GM18498 (cell line): Measurements from ENCODE around the gene MORF4L1.
A peak's percentile ranks its signal among the peaks of the same experiment; 100 is the strongest.
"Not testable (repeated sequence)": the region's sequence is repeated elsewhere in the genome, so short reads cannot be mapped to it uniquely, and the experiment has no call there.

Experiments used
- ATAC-seq: cut with Tn5 transposase; IDR thresholded peaks from one replicate; pipeline ENCODE4 v1.9.1; 2021; ENCODE audit warnings: mild to moderate bottlenecking, moderate library complexity; ENCODE audit not compliant: unreplicated experiment

Gene MORF4L1

DNA sequence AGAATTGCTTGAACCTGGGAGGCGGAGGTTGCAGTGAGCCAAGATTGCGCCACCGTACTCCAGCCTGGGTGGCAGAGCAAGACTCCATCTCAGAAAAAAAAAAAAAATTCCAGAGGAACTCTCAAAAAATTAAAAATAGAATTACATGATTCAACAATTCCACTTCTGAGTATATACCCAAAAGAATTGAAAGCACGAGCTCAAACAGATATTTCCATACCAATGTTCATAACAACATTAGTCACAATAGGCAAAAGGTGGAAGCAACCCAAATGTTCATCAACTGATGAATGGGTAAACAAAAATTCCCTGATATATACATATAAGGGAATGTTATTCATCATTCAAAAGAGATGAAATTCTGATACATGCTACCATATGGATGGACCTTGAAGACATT is 16.9 kb upstream of the MORF4L1 start:
- no peak for ATAC-seq

- peak; percentile 86 for ATAC-seq
Observed at GRCh38 chr15:78859971-78860719, 12.5 kb upstream of the MORF4L1 start.

- ATAC-seq = not testable (repeated sequence)
Observed at GRCh38 chr15:78865585-78865984, 7.1 kb upstream of the MORF4L1 start.

GRCh38 chr15:78866031-78866430 is 6.7 kb upstream of the MORF4L1 start:
- ATAC-seq = not testable (repeated sequence)

- ATAC-seq = no peak
Observed at GRCh38 chr15:78866803-78867202, 5.9 kb upstream of the MORF4L1 start.

DNA sequence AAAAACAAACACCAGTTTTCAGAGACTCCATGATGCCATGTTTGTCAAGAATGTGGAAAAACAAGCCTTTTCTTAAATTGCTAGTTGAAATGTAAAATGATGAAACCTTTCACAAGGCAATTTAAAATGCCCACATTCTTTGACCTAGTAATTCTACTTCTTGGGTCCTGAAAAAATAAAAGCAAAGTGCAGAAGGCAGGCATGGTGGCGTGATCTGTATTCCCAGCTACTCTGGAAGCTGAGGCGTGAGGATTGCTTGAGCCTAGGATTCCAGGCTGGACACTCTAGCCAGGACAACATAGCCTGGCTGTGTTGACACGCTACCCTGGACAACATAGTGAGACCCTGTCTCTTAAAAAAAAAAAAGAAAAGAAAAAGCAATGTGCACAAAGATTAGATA is 4.3 kb upstream of the MORF4L1 start:
- ATAC-seq = no peak

DNA sequence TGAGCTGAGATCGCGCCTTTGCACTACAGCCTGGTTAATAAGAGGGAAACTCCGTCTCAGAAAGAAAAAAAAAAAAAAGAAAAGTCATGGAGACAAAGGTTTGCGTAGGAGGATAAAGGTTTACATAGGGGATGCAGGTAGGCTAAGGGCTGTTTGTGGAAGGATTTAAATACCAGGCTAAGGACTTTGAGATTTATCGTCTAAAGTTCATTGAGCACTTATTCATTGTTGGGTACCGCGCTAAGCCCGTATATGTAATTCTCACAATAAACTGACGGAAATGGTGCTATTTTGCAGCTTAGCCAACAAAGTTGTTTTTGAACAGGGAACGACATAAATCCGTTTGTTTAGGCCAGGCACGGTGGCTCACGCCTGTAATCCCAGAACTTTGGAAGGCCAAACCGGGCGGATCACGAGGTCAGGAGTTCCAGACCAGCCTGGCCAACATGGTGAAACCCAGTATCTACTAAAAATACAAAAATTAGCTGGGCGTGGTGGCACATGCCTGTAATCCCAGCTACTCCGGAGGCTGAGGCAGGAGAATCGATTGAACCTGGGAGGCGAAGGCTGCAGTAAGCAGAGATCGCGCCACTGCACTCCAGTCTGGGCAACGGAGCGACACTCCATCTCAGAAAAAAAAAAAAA is 1.1 kb upstream of the MORF4L1 start:
- ATAC-seq = not testable (repeated sequence)

- peak; percentile 72 for ATAC-seq
Observed at GRCh38 chr15:78872972-78873792, 492 bp downstream of the MORF4L1 start.

DNA sequence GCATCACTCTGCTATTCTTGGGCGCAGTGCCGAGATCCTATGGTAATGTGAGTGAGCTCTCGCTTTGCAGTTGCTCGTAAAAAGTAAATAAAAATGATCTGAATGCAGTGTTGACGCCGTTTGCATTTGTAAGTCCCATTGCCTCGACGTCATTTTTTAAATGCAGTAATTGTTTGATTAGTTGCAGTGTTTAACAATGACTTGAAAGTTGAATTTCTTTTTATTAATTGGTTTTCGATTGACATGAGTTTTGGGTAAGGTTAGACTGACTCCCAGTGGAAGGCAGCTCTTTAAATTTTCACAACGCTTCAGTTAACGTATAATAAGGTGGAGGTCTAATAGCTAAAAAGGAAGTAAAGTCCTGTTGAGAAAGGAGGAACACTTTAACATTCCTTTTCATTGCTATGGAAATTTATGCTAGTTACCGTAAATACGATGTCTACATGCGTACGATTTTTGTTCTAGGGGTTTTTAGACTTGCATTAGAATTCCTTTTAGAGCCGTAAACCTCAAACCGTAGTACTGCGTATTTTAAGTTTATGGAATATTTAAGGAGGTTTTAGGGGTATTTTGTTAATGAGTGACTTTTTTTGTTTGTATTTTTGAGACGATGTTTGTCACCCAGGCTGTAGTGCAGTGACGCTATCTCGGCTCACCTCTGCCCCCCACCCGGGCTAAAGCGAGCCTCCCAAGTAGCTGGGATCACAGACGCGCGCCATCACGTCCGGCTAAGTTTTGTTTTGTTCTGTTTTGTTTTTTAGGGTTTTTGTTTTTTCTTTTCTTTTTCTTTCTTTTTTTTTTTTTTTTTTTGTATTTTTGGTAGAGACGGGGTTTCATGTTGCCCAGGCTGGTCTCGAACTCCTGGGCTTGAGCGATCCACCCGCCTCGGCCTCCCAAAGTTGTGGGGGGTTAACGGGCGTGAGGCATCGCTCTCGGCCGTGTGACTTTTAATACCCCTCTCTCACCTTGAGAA is 1.4 kb downstream of the MORF4L1 start:
- ATAC-seq = no peak

DNA sequence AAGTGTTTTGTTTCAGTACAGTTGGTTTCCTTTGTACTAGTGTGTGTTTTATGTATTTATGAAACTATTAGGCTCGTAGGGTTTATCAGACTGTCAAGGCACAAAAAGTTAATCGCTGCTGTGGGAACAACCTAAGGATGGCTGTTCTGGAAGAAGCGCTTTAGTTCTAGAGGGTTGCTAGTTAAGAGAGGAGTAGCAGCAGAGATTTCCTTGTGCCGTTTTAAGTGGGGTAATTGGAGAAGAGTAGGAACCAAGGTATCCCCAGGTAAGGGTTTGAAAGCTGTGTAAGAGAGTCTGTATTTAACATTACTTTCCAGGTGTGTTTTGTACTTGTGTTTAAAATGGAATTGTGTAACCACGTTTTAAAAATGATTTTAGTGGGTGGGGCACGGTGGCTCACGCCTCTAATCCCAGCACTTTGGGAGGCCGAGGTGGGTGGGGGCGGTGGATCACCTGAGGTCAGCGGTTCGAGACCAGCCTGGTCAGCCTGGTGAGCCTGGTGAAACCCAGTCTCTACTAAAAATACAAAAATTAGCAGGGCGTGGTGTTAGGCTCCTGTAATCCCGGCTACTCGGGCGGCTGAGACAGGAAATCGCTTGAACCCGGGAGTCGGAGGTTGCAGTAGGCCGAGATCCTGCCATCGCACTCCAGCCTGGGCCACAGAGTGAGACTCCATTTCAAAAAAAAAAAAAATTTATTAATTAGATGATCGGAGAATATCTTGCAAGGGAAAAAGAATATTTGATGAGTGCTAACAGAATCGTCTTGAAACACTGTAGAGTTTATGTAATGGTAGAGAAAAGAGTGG is 2.6 kb downstream of the MORF4L1 start:
- ATAC-seq = no peak

DNA sequence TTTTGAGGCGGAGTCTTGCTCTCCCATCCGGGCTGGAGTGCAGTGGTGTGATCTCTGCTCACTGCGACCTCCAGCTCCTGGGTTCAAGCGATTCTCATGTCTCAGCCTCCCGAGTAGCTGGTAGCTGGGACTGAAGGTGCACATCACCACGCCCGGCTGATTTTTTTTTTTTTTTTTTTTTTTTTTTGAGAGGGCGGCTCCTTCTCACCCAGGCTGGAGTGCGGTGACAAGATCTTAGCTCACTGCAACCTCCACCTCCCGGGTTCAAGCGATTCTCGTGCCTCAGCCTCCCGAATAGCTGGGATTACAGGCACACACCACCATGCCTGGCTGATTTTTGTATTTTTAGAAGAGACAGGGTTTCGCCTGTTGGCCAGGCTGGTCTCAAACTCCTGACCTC is 4.3 kb downstream of the MORF4L1 start:
- ATAC-seq = not testable (repeated sequence)

DNA sequence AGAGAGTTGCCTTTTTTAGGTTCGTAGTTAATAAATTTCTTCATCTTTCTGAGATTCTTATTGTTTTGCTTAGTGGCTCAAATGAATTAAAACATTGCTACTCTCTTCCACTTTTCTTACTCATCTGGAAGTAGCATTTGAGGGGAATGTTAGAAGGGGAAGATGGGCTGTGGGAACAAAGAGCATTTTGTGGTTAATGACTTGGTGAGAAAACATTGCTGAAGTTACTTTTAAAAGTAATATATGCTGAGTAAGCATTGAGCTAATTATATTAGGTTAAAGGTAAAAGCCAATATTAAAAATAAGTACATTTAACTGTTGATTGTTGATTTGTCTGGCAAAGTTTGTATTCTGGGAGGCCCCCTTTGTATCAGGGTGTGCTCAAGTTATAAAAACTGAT is 5.7 kb downstream of the MORF4L1 start:
- no peak for ATAC-seq

DNA sequence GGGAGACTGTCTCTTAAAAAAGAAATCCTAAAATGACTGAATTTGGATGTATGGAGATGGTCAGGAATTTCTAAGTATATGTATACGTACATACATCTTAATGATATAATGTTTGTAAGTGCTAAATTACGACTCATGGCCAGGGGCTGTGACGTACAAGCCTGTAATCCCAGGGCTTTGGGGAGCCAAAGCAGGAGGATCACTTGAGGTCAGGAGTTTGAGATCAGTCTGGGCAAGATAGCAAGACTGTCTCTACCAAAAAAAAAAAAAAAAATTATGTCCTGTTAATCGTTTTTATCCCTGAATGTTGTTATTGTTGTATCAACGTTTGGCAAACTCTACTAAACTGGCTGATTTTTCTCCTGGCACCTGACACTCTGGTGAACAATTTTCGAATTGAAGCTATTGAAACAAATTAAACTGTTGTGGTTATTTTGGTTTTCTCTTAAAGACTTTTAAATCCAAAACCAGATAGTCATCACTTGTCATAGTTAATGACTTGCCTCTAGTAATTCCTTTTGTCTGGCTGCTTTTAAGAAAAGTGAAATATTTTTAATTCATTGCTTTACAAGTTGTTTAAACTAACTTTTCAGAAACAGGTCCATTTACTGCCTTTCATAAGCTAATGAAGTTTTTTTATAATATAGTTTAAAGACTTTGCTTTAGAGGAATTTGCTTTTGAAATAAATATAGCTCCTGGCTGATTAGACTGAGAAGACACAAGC is 7.0 kb downstream of the MORF4L1 start:
- ATAC-seq = no peak

- ATAC-seq = no peak
Observed at GRCh38 chr15:78880242-78880533, 7.5 kb downstream of the MORF4L1 start.

GRCh38 chr15:78880813-78881212 is 8.1 kb downstream of the MORF4L1 start:
- no peak for ATAC-seq

DNA sequence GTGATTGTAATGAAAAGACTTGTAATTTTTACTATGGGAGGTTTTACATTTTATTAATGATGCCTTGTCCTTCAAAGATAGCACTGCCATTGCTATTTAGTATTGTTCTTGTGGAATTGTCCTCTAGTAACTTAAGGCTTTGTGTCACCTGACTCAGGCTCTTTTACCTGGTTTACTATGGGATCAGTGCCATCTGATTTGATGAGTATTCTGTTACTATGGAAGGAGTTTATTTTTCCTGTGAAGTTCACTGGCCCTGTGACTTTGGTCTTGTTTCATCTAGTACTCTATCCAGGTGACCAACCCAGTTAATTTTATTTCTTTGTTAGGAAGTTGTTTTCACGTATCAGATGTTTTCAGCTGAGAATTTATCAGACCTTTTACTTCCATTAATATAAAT is 9.0 kb downstream of the MORF4L1 start:
- no peak for ATAC-seq

DNA sequence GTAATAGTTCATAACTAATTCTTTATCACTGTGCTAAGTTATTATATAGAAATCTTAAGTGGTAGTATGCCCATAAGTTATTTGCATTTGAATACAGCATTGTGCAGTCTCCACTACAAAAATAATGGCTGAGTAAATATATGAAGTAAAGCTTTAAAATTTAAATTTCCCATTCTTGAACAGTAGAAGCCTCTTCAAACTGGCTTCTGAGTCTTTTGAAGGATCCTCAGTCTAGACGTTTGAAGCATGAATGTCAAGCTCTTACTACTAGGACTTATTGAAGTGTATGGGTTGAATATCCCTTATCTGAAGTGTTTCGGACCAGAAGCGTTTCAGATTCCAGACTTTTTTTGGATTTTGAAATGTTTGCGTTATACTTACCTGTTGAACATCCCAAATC is 16.3 kb downstream of the MORF4L1 start:
- ATAC-seq = no peak

- ATAC-seq = no peak
Observed at GRCh38 chr15:78893538-78893937, 20.8 kb downstream of the MORF4L1 start.

DNA sequence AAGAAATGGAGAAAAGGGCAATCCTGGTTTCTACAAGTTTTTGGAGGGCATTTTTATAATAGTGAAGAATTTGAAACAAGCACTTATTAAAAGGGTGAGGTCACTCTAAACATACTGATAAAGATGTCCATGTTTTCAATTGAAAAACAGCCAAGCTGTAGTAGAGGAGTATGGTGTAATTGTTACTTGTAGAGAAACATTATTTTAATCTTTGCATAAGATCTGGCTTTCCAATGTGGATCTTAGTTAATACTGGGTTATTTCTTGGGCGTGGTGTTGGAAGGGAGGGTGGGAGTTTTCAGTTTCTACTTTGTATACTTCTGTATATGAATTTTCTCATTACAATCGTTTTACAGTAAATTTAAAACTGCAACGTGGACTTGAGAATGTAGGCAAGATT is 22.8 kb downstream of the MORF4L1 start:
- ATAC-seq = no peak
